H9 (cell line): Measurements from ENCODE around the gene EPS8L3. TPM values are rescaled to one million over a fixed set of nuclear protein-coding genes. Genes with fewer than 3 reads are reported as not detected.

Source experiments
- DNase-seq: peaks from one replicate; pipeline ENCODE4 v3.0.0-alpha.2; 2017
- H2AFZ ChIP-seq: one replicate; pipeline ENCODE4 v1.6.1; 2013; ENCODE audit warnings: mild to moderate bottlenecking, low read length, control low read depth, moderate library complexity
- H2AK5ac ChIP-seq: 2 replicates; pipeline ENCODE4 v1.6.1; 2013; ENCODE audit warnings: low read length, control low read depth, mixed read lengths; ENCODE audit not compliant: insufficient read length
- H2BK120ac ChIP-seq: one replicate; pipeline ENCODE4 v1.6.1; 2013; ENCODE audit warnings: low read depth, mild to moderate bottlenecking, low read length, control low read depth, inconsistent platforms; ENCODE audit not compliant: poor library complexity, severe bottlenecking
- H2BK12ac ChIP-seq: 2 replicates; pipeline ENCODE4 v1.6.1; 2013; ENCODE audit warnings: low read length, control low read depth, mixed read lengths, low read depth; ENCODE audit not compliant: insufficient read length
- H2BK15ac ChIP-seq: 2 replicates; pipeline ENCODE4 v1.6.1; 2013; ENCODE audit warnings: low read depth, low read length, control low read depth
- H2BK20ac ChIP-seq: one replicate; pipeline ENCODE4 v1.6.1; 2013; ENCODE audit warnings: low read depth, mild to moderate bottlenecking, low read length, control low read depth, inconsistent platforms; ENCODE audit not compliant: poor library complexity, severe bottlenecking
- H2BK5ac ChIP-seq: 2 replicates; pipeline ENCODE4 v1.6.1; 2013; ENCODE audit warnings: low read length, control low read depth, mixed read lengths; ENCODE audit not compliant: insufficient read length
- H3K14ac ChIP-seq: 2 replicates; pipeline ENCODE4 v1.6.1; 2013; ENCODE audit warnings: low read length, control low read depth; ENCODE audit not compliant: insufficient read depth
- H3K18ac ChIP-seq: 2 replicates; pipeline ENCODE4 v1.6.1; 2013; ENCODE audit warnings: low read depth, mild to moderate bottlenecking, mixed read lengths, low read length, control low read depth; ENCODE audit not compliant: insufficient read length
- H3K23ac ChIP-seq: 2 replicates; pipeline ENCODE4 v1.6.1; 2013; ENCODE audit warnings: low read length, control low read depth, mixed read lengths, low read depth; ENCODE audit not compliant: insufficient read length
- H3K23me2 ChIP-seq: 2 replicates; pipeline ENCODE4 v1.6.1; 2013; ENCODE audit warnings: low read depth, mild to moderate bottlenecking, mixed read lengths, low read length, control low read depth; ENCODE audit not compliant: insufficient read length, poor library complexity, severe bottlenecking
- H3K27ac ChIP-seq: 2 replicates; pipeline ENCODE4 v1.5.1; 2013; ENCODE audit warnings: low read length, control low read depth, mixed read lengths, low read depth; ENCODE audit not compliant: insufficient read length
- H3K27me3 ChIP-seq: 2 replicates; pipeline ENCODE4 v1.6.1; 2013; ENCODE audit warnings: low read length, control low read depth, inconsistent platforms; ENCODE audit not compliant: insufficient read depth
- H3K4ac ChIP-seq: 2 replicates; pipeline ENCODE4 v1.6.1; 2013; ENCODE audit warnings: low read depth, mild to moderate bottlenecking, control low read depth, inconsistent platforms, low read length, moderate library complexity
- H3K4me1 ChIP-seq: 2 replicates; pipeline ENCODE4 v1.6.1; 2013; ENCODE audit warnings: low read length, control low read depth, inconsistent platforms; ENCODE audit not compliant: insufficient read depth
- H3K4me2 ChIP-seq: 2 replicates; pipeline ENCODE4 v1.6.1; 2013; ENCODE audit warnings: low read length, control low read depth, mixed read lengths; ENCODE audit not compliant: insufficient read length, insufficient read depth
- H3K56ac ChIP-seq: 2 replicates; pipeline ENCODE4 v1.6.1; 2013; ENCODE audit warnings: low read depth, mild to moderate bottlenecking, mixed read lengths, low read length, control low read depth; ENCODE audit not compliant: insufficient read length
- H3K79me1 ChIP-seq: 2 replicates; pipeline ENCODE4 v1.6.1; 2013; ENCODE audit warnings: low read depth, mild to moderate bottlenecking, moderate library complexity, low read length, control low read depth, inconsistent platforms; ENCODE audit not compliant: insufficient read depth, poor library complexity, severe bottlenecking
- H3K79me2 ChIP-seq: 2 replicates; pipeline ENCODE4 v1.6.1; 2013; ENCODE audit warnings: low read length, control low read depth, inconsistent platforms; ENCODE audit not compliant: insufficient read depth
- H3K9ac ChIP-seq: 2 replicates; pipeline ENCODE4 v1.6.1; 2013; ENCODE audit warnings: low read length, control low read depth, mixed read lengths; ENCODE audit not compliant: insufficient read length; ENCODE audit errors: extremely low read depth
- H3K9me3 ChIP-seq: one replicate; pipeline ENCODE4 v1.6.1; 2013; ENCODE audit warnings: low read depth, low read length, inconsistent platforms; ENCODE audit not compliant: control insufficient read depth
- H3T11ph ChIP-seq: one replicate; pipeline ENCODE4 v1.6.1; 2013; ENCODE audit warnings: mild to moderate bottlenecking, low read length, control low read depth, inconsistent platforms
- H4K20me1 ChIP-seq: one replicate; pipeline ENCODE4 v1.6.1; 2013; ENCODE audit not compliant: control insufficient read depth, insufficient read length, insufficient read depth
- H4K5ac ChIP-seq: 2 replicates; pipeline ENCODE4 v1.6.1; 2013; ENCODE audit warnings: low read depth, mild to moderate bottlenecking, mixed read lengths, low read length, control low read depth; ENCODE audit not compliant: insufficient read length
- H4K8ac ChIP-seq: replicated peaks from 2 replicates; pipeline ENCODE4 v1.6.1; 2013; ENCODE audit warnings: low read length, control low read depth, mixed read lengths, low read depth; ENCODE audit not compliant: insufficient read length
- H4K91ac ChIP-seq: 2 replicates; pipeline ENCODE4 v1.6.1; 2013; ENCODE audit warnings: low read depth, mild to moderate bottlenecking, moderate library complexity, mixed read lengths, low read length, control low read depth; ENCODE audit not compliant: insufficient read length
- H3K27ac Mint-ChIP-seq, 3 experiments: 2 replicates in 2 of 3; 3 replicates in 1 of 3; pipeline ENCODE4 v1.8.0; 2020 to 2021; ENCODE audit warnings: mixed read lengths in 3 of 3, mild to moderate bottlenecking in 1 of 3, moderate library complexity in 1 of 3
- H3K27me3 Mint-ChIP-seq: 2 replicates; pipeline ENCODE4 v1.8.0; 2021; ENCODE audit warnings: low read depth, mild to moderate bottlenecking, moderate library complexity, mixed read lengths
- H3K36me3 Mint-ChIP-seq, 3 experiments: 2 replicates in 2 of 3; 3 replicates in 1 of 3; pipeline ENCODE4 v1.8.0; 2020 to 2021; ENCODE audit warnings: low read depth in 3 of 3, mixed read lengths in 3 of 3; ENCODE audit not compliant: insufficient read depth in 1 of 3
- H3K4me1 Mint-ChIP-seq, 2 experiments: 2 replicates each; pipeline ENCODE4 v1.8.0; 2020; ENCODE audit warnings: mixed read lengths in 2 of 2
- H3K4me3 Mint-ChIP-seq, 2 experiments: 2 replicates in 1 of 2; 3 replicates in 1 of 2; pipeline ENCODE4 v1.8.0; 2020 to 2021; ENCODE audit warnings: mild to moderate bottlenecking in 2 of 2, mixed read lengths in 2 of 2, moderate library complexity in 1 of 2
- H3K9me3 Mint-ChIP-seq, 2 experiments: 2 replicates in 1 of 2; 3 replicates in 1 of 2; pipeline ENCODE4 v1.8.0; 2020; ENCODE audit warnings: mild to moderate bottlenecking in 2 of 2, mixed read lengths in 2 of 2, moderate library complexity in 1 of 2
- WGBS: extraction: QIAGEN DNeasy Blood & Tissue Kit; methylation state at CpG from one replicate; pipeline ENCODE4 v1.1.7; 2013; ENCODE audit warnings: missing lambda C conversion rate, low lambda C conversion rate, mixed read lengths; ENCODE audit not compliant: insufficient read length; ENCODE audit errors: extremely low coverage; 5-methylcytosine and 5-hydroxymethylcytosine counted together
- total RNA-seq: library from RNA; stranded (reverse); gene quantifications from 2 replicates; pipeline ENCODE4 v1.2.1, GENCODE V29; 2021
- TF ChIP-seq, protein P1 (sequence below): fragments of 200-600 bp; sonication (generic); conservative IDR thresholded peaks from 3 replicates; pipeline ENCODE4 v1.8.0; 2021; ENCODE audit warnings: antibody characterized with exemption, mild to moderate bottlenecking

Gene EPS8L3
- total RNA-seq, 1 experiment from 2014 or later, result not detected

- H3K4me1 ChIP-seq, result no peaks in the 10 kb centered on the region
- H4K8ac ChIP-seq, result no peak overlapping the region
- H3K56ac ChIP-seq, result no peak overlapping the region
- Mint-ChIP-seq H3K4me3 (no peak overlapping the region), H3K36me3 (peaks cover 0 to 5% (median 4%) of the 10 kb centered on the region in 3 experiments; a peak in 4 of 7 replicates), H3K4me1 (peaks cover 9 to 22% of the 10 kb centered on the region in 2 experiments; a peak in 3 of 4 replicates), H3K9me3 (peaks cover 10 to 17% of the 10 kb centered on the region in 2 experiments), H3K27me3 (peaks cover 23% of the 10 kb centered on the region), H3K27ac (no peak overlapping the region)
- no peak overlapping the region for H4K91ac ChIP-seq
- peaks cover 11% of the 10 kb centered on the region for H3K9me3 ChIP-seq
- H4K5ac ChIP-seq, result no peak overlapping the region
- TF ChIP-seq, protein P1, sequence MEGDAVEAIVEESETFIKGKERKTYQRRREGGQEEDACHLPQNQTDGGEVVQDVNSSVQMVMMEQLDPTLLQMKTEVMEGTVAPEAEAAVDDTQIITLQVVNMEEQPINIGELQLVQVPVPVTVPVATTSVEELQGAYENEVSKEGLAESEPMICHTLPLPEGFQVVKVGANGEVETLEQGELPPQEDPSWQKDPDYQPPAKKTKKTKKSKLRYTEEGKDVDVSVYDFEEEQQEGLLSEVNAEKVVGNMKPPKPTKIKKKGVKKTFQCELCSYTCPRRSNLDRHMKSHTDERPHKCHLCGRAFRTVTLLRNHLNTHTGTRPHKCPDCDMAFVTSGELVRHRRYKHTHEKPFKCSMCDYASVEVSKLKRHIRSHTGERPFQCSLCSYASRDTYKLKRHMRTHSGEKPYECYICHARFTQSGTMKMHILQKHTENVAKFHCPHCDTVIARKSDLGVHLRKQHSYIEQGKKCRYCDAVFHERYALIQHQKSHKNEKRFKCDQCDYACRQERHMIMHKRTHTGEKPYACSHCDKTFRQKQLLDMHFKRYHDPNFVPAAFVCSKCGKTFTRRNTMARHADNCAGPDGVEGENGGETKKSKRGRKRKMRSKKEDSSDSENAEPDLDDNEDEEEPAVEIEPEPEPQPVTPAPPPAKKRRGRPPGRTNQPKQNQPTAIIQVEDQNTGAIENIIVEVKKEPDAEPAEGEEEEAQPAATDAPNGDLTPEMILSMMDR, result no peak
- H3K79me1 ChIP-seq, result no peaks in the 10 kb centered on the region
- H2BK15ac ChIP-seq, result no peak overlapping the region
- H3K79me2 ChIP-seq, result no peaks in the 10 kb centered on the region
- no peaks in the 10 kb centered on the region for H3K27me3 ChIP-seq
- WGBS, result no CpG with 5 or more reads among the region's 12 CpGs
- H3K4ac ChIP-seq, result no peak overlapping the region
- no peak overlapping the region for H2BK120ac ChIP-seq
- no peak overlapping the region for H2BK20ac ChIP-seq
- H3K27ac ChIP-seq, result no peak overlapping the region
- no peak overlapping the region for H2AK5ac ChIP-seq
- no peak overlapping the region for H2AFZ ChIP-seq
- no peak for DNase-seq
- H2BK12ac ChIP-seq, result no peak overlapping the region
- H3T11ph ChIP-seq, result no peak overlapping the region
- no peaks in the 10 kb centered on the region for H3K23me2 ChIP-seq
- H3K23ac ChIP-seq, result no peak overlapping the region
- no peak overlapping the region for H3K18ac ChIP-seq
- no peaks in the 10 kb centered on the region for H4K20me1 ChIP-seq
- H3K4me2 ChIP-seq, result no peak overlapping the region
- no peak overlapping the region for H3K9ac ChIP-seq
- no peak overlapping the region for H2BK5ac ChIP-seq
- no peak overlapping the region for H3K14ac ChIP-seq
These were observed 36.9 kb downstream of the EPS8L3 start for GRCh38 chr1:109726728-109727373.
